Panc1 (cell line): ENCODE results near the gene FOSB. TPM values are rescaled to one million over a fixed set of nuclear protein-coding genes. Genes with fewer than 3 reads are reported as not detected.

Experiments
- ATAC-seq: fragments of 200-7000 bp; cut with Tn5 transposase; 2 replicates; pipeline ENCODE4 v1.9.1; 2020; ENCODE audit warnings: mild to moderate bottlenecking, moderate library complexity
- BruUV-seq: library from RNA; stranded (reverse); fragments of 400-500 nt; replicated peaks from 2 replicates; lab custom pipeline; 2021; lab: Mats Ljungman, UMichigan
- CTCF ChIA-PET: fragments of 300-600 bp; sonication (Branson Sonifier 250); formaldehyde crosslinking; loops from one replicate; lab custom pipeline; 2022; ENCODE audit warnings: antibody characterized with exemption; lab: Charles Lee
- POLR2A ChIA-PET: fragments of 300-600 bp; sonication (Branson Sonifier 250); formaldehyde crosslinking; loops from one replicate; lab custom pipeline; 2022; ENCODE audit warnings: antibody characterized with exemption; lab: Charles Lee
- DNase-seq: peaks from one replicate; pipeline ENCODE4 v3.0.0-alpha.2; 2010; ENCODE audit warnings: low read depth, low spot score
- H3K27ac ChIP-seq: 2 replicates; pipeline ENCODE4 v1.5.1; 2011; ENCODE audit warnings: mild to moderate bottlenecking, low read length, inconsistent platforms
- H3K27me3 ChIP-seq: fragments of 200-500 bp; sonication (Bioruptor generic); 2 replicates; pipeline ENCODE4 v1.6.0; 2014; ENCODE audit warnings: low read length, inconsistent platforms; ENCODE audit not compliant: control insufficient read depth, insufficient read depth
- H3K36me3 ChIP-seq: fragments of 200-500 bp; sonication (Bioruptor generic); 2 replicates; pipeline ENCODE4 v1.5.1; 2014; ENCODE audit warnings: inconsistent platforms, mild to moderate bottlenecking, low read length, moderate library complexity; ENCODE audit not compliant: control insufficient read depth, insufficient read depth
- H3K4me1 ChIP-seq: 2 replicates; pipeline ENCODE4 v1.5.1; 2011; ENCODE audit warnings: inconsistent platforms, mild to moderate bottlenecking, low read length, moderate library complexity; ENCODE audit not compliant: control insufficient read depth, insufficient read depth
- H3K4me3 ChIP-seq, 2 experiments: 2 replicates each; pipeline ENCODE4 v1.5.1; 2011 to 2012; ENCODE audit warnings: low read depth in 2 of 2, low read length in 2 of 2, mild to moderate bottlenecking in 2 of 2, inconsistent platforms in 1 of 2, moderate library complexity in 1 of 2
- H3K9me3 ChIP-seq: fragments of 200-500 bp; sonication (Bioruptor generic); 2 replicates; pipeline ENCODE4 v1.5.1; 2014; ENCODE audit warnings: low read depth, mild to moderate bottlenecking, inconsistent platforms, low read length, moderate library complexity; ENCODE audit not compliant: control insufficient read depth, insufficient read depth
- POLR2AphosphoS5 ChIP-seq: IDR thresholded peaks from 2 replicates; pipeline ENCODE4 v1.6.1; 2012; ENCODE audit warnings: mild to moderate bottlenecking, low read depth, low read length, moderate library complexity
- SIN3A ChIP-seq: IDR thresholded peaks from 2 replicates; pipeline ENCODE4 v1.6.1; 2012; ENCODE audit warnings: low read depth, mild to moderate bottlenecking, low read length, moderate library complexity, borderline replicate concordance; ENCODE audit not compliant: insufficient read depth
- TCF7L2 ChIP-seq: IDR thresholded peaks from 2 replicates; pipeline ENCODE4 v1.6.1; 2011; ENCODE audit warnings: mild to moderate bottlenecking, low read depth, low read length, inconsistent platforms
- in situ Hi-C: cut with HindIII; loops from 2 replicates; pipeline ENCODE4 v1.10.0; 2016; ENCODE audit warnings: low sequenced_read_pairs, low pct_unique_long_range_greater_than_20kb
- intact Hi-C: fragments of 100-400 bp; cut with micrococcal nuclease; formaldehyde crosslinking; loops from one replicate; pipeline ENCODE4 v1.10.0; 2022; ENCODE audit not compliant: unreplicated experiment
- total RNA-seq: library from RNA; stranded (reverse); gene quantifications from one replicate; pipeline ENCODE4 v1.2.1, GENCODE V29; 2021; ENCODE audit not compliant: unreplicated experiment
- TF ChIP-seq, protein P1 (sequence below), 2 experiments: IDR thresholded peaks; 2 replicates each; pipeline ENCODE4 v1.6.1; 2011 to 2012; ENCODE audit warnings: low read depth in 2 of 2, control low read depth in 1 of 2, low read length in 1 of 2, mild to moderate bottlenecking in 1 of 2, moderate library complexity in 1 of 2; ENCODE audit not compliant: insufficient read depth in 1 of 2
- TF ChIP-seq, protein P2 (sequence below): fragments of 450-650 bp; IDR thresholded peaks from 2 replicates; pipeline ENCODE4 v1.5.1; 2017; ENCODE audit warnings: mild to moderate bottlenecking

FOSB gene
- total RNA-seq, 1 experiment from 2014 or later = 13.4 TPM

- Histone ChIP-seq H3K27me3 (no peaks in the 10 kb centered on the region), H3K4me3 (no peak overlapping the region), H3K4me1 (peaks cover 9% of the 10 kb centered on the region), H3K36me3 (peaks cover 5% of the 10 kb centered on the region), H3K9me3 (no peaks in the 10 kb centered on the region), H3K27ac (no peak overlapping the region)
- no peak for ATAC-seq
- TF ChIP-seq, protein P1, sequence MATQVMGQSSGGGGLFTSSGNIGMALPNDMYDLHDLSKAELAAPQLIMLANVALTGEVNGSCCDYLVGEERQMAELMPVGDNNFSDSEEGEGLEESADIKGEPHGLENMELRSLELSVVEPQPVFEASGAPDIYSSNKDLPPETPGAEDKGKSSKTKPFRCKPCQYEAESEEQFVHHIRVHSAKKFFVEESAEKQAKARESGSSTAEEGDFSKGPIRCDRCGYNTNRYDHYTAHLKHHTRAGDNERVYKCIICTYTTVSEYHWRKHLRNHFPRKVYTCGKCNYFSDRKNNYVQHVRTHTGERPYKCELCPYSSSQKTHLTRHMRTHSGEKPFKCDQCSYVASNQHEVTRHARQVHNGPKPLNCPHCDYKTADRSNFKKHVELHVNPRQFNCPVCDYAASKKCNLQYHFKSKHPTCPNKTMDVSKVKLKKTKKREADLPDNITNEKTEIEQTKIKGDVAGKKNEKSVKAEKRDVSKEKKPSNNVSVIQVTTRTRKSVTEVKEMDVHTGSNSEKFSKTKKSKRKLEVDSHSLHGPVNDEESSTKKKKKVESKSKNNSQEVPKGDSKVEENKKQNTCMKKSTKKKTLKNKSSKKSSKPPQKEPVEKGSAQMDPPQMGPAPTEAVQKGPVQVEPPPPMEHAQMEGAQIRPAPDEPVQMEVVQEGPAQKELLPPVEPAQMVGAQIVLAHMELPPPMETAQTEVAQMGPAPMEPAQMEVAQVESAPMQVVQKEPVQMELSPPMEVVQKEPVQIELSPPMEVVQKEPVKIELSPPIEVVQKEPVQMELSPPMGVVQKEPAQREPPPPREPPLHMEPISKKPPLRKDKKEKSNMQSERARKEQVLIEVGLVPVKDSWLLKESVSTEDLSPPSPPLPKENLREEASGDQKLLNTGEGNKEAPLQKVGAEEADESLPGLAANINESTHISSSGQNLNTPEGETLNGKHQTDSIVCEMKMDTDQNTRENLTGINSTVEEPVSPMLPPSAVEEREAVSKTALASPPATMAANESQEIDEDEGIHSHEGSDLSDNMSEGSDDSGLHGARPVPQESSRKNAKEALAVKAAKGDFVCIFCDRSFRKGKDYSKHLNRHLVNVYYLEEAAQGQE (IDR thresholded peaks at IDR 0.05; ENCODE audit: insufficient read depth in 1 of 2, low read depth in 2 of 2, low read length in 1 of 2) = no peak
- TF ChIP-seq SIN3A = no peak
- TF ChIP-seq, protein P2, sequence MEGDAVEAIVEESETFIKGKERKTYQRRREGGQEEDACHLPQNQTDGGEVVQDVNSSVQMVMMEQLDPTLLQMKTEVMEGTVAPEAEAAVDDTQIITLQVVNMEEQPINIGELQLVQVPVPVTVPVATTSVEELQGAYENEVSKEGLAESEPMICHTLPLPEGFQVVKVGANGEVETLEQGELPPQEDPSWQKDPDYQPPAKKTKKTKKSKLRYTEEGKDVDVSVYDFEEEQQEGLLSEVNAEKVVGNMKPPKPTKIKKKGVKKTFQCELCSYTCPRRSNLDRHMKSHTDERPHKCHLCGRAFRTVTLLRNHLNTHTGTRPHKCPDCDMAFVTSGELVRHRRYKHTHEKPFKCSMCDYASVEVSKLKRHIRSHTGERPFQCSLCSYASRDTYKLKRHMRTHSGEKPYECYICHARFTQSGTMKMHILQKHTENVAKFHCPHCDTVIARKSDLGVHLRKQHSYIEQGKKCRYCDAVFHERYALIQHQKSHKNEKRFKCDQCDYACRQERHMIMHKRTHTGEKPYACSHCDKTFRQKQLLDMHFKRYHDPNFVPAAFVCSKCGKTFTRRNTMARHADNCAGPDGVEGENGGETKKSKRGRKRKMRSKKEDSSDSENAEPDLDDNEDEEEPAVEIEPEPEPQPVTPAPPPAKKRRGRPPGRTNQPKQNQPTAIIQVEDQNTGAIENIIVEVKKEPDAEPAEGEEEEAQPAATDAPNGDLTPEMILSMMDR = no peak
- in situ Hi-C loops = no loop called here
- no peak for DNase-seq
- CTCF ChIA-PET = no interaction called here
- POLR2A ChIA-PET = no interaction called here
- intact Hi-C loops = no loop called here
- BruUV-seq = no TSS peak
Measured at GRCh38 chr19:45420356-45420755, 47.4 kb upstream of the FOSB start.

GRCh38 chr19:45420871-45421270 is 46.9 kb upstream of the FOSB start:
- Histone ChIP-seq H3K4me1 (peaks cover 14% of the 10 kb centered on the region), H3K27ac (no peak overlapping the region), H3K9me3 (no peaks in the 10 kb centered on the region), H3K4me3 (no peak overlapping the region), H3K36me3 (peaks cover 5% of the 10 kb centered on the region), H3K27me3 (no peaks in the 10 kb centered on the region)
- BruUV-seq = no TSS peak
- intact Hi-C loops (no loop called here), in situ Hi-C loops (no loop called here)
- DNase-seq (no peak), ATAC-seq (no peak)
- TF ChIP-seq, protein P1 (IDR thresholded peaks at IDR 0.05; ENCODE audit: insufficient read depth in 1 of 2, low read depth in 2 of 2, low read length in 1 of 2) = no peak
- TF ChIP-seq POLR2AphosphoS5 (no peak), TCF7L2 (no peak), SIN3A (no peak)
- TF ChIP-seq, protein P2 = no peak
- CTCF ChIA-PET = no interaction called here
- POLR2A ChIA-PET = interaction anchor here (0.6 kb wide), 1 partner anchor 19 kb away, joined by 3 read pairs; no protein-coding TSS in a partner anchor
